ENCODE data around the gene POLR3H.

POLR3H gene

DNA sequence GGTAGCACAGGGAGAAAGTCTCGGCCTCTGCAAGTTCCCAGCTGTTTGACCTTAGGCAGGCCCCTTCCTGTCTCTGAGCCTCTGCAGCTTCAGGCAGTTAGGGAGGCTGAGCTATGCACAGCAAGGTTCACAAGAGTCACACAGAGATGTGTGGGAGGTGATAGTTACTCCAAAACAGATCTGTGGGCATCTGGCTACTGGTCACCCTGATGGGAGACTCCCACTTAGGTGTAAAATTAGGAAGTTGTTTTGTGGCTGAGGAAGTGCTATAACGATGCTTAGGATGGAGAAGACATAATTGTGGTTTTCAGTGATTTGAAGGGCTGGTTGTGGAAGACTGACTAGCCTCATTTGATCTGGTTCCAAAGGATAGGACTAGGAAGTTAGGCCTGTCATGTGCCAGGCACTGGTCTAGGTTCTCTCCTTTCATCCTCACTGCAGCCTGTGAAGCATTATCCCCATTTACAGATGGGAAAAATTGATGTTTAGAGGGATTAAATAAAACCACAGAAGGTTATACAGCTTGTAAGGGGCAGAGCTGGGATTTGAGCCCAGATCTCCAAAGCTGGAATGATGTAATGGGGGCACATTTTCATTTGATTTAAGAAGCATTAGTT lies 61.8 kb downstream of the POLR3H start:
- DNase-seq (ENCODE audit: low spot score), result no peak
- ATAC-seq (ENCODE audit: low read depth), result no peak
- TF ChIP-seq, protein P1, sequence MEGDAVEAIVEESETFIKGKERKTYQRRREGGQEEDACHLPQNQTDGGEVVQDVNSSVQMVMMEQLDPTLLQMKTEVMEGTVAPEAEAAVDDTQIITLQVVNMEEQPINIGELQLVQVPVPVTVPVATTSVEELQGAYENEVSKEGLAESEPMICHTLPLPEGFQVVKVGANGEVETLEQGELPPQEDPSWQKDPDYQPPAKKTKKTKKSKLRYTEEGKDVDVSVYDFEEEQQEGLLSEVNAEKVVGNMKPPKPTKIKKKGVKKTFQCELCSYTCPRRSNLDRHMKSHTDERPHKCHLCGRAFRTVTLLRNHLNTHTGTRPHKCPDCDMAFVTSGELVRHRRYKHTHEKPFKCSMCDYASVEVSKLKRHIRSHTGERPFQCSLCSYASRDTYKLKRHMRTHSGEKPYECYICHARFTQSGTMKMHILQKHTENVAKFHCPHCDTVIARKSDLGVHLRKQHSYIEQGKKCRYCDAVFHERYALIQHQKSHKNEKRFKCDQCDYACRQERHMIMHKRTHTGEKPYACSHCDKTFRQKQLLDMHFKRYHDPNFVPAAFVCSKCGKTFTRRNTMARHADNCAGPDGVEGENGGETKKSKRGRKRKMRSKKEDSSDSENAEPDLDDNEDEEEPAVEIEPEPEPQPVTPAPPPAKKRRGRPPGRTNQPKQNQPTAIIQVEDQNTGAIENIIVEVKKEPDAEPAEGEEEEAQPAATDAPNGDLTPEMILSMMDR (IDR thresholded peaks at IDR 0.05; ENCODE audit: poor library complexity, severe bottlenecking), result no peak
- Histone ChIP-seq H3K36me3 (ENCODE audit: low read depth) (peaks cover 2% of the 10 kb centered on the region), H3K27ac (ENCODE audit: poor library complexity, severe bottlenecking) (no peak overlapping the region), H3K27me3 (ENCODE audit: insufficient read depth, poor library complexity, severe bottlenecking) (no peaks in the 10 kb centered on the region), H3K4me3 (ENCODE audit: severe bottlenecking) (no peak overlapping the region), H3K9me3 (ENCODE audit: severe bottlenecking) (no peaks in the 10 kb centered on the region), H3K4me1 (ENCODE audit: insufficient read depth, poor library complexity, severe bottlenecking) (no peaks in the 10 kb centered on the region)

DNA sequence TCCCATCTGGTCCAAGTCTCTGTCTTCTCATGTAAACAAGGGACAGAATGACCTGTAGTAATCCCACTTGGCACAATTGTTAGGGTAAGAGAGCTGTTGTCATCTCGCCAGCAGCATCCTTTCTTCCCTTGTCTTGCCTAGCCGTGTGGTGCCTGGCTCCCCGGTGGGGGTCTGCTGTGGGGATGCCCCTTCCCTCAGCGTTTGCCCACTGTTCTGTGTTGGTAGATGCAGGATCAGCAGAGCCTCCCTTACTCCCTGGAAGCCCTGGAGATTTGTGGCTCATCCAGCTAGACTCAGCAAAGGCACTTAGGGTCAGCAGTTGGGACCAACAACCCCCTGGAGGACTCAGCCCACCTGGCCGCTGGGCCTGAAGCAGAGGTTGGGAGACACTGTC lies 62.3 kb downstream of the POLR3H start:
- H3K36me3 ChIP-seq (ENCODE audit: low read depth), result peaks cover 4% of the 10 kb centered on the region
- no peak overlapping the region for H3K27ac ChIP-seq (ENCODE audit: poor library complexity, severe bottlenecking)
- no peaks in the 10 kb centered on the region for H3K27me3 ChIP-seq (ENCODE audit: insufficient read depth, poor library complexity, severe bottlenecking)
- ATAC-seq (ENCODE audit: low read depth) (no peak), DNase-seq (ENCODE audit: low spot score) (no peak)
- no peaks in the 10 kb centered on the region for H3K9me3 ChIP-seq (ENCODE audit: severe bottlenecking)
- no peaks in the 10 kb centered on the region for H3K4me1 ChIP-seq (ENCODE audit: insufficient read depth, poor library complexity, severe bottlenecking)
- TF ChIP-seq, protein P1 (IDR thresholded peaks at IDR 0.05; ENCODE audit: poor library complexity, severe bottlenecking), result no peak
- no peak overlapping the region for H3K4me3 ChIP-seq (ENCODE audit: severe bottlenecking)

DNA sequence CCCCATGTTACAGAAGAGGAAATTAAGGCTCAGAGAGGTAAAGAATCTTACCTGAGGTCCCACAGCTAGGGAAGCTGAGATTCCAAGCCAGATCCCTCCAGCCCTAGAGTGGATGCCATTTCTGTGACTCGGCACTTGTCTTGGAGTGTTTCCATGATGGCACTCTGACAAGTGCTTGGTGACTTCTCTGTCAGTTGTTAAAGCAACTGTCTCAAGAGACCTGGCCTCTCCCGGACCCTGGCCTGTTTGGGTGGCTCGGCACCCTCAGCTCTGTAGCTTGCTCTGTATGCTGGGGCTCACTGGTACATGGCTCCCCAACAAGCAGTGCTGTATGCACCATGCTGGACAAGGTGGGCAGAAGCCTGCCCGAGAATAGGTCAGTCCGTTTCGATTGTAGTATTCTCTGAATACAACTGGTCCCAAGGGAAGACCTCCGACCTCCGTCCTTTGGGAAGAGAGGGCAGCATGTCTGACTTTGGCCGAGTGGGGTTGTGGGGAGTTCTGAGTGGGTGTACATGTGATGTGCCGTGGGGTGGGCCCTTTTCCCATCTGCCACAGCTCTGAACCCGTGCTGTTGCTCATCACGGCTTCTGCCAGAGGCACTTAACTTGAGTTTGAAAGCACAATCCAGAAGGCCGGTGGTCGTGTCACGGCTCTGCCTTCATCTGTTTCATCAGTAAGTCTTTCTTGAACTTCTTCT lies 63.0 kb downstream of the POLR3H start:
- DNase-seq (ENCODE audit: low spot score) (no peak), ATAC-seq (ENCODE audit: low read depth) (no peak)
- no peak overlapping the region for H3K4me3 ChIP-seq (ENCODE audit: severe bottlenecking)
- no peaks in the 10 kb centered on the region for H3K9me3 ChIP-seq (ENCODE audit: severe bottlenecking)
- peaks cover 4% of the 10 kb centered on the region for H3K36me3 ChIP-seq (ENCODE audit: low read depth)
- H3K4me1 ChIP-seq (ENCODE audit: insufficient read depth, poor library complexity, severe bottlenecking), result no peaks in the 10 kb centered on the region
- TF ChIP-seq, protein P1 (IDR thresholded peaks at IDR 0.05; ENCODE audit: poor library complexity, severe bottlenecking), result no peak
- no peak overlapping the region for H3K27ac ChIP-seq (ENCODE audit: poor library complexity, severe bottlenecking)
- H3K27me3 ChIP-seq (ENCODE audit: insufficient read depth, poor library complexity, severe bottlenecking), result no peaks in the 10 kb centered on the region

DNA sequence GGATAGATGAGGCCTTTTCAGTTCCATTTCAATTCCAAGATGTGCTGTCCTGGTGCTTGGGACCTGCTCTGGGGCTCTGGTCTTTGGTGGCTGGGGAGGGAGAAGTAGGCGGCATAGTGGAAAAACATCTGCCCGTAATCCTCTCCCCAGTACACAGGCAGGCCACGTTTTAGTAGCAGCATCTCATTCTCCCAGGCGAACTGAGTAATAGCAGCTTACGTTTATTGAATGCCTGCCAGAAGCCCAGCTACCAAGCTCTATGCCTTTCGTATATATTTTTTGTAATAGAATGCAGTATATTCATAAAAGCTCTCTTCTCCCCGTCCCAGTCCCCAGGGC lies 63.9 kb downstream of the POLR3H start:
- ATAC-seq (ENCODE audit: low read depth) (no peak), DNase-seq (ENCODE audit: low spot score) (no peak)
- H3K4me1 ChIP-seq (ENCODE audit: insufficient read depth, poor library complexity, severe bottlenecking), result no peaks in the 10 kb centered on the region
- no peaks in the 10 kb centered on the region for H3K9me3 ChIP-seq (ENCODE audit: severe bottlenecking)
- no peak overlapping the region for H3K27ac ChIP-seq (ENCODE audit: poor library complexity, severe bottlenecking)
- H3K4me3 ChIP-seq (ENCODE audit: severe bottlenecking), result no peak overlapping the region
- TF ChIP-seq, protein P1 (IDR thresholded peaks at IDR 0.05; ENCODE audit: poor library complexity, severe bottlenecking), result no peak
- H3K27me3 ChIP-seq (ENCODE audit: insufficient read depth, poor library complexity, severe bottlenecking), result no peaks in the 10 kb centered on the region
- peaks cover 4% of the 10 kb centered on the region for H3K36me3 ChIP-seq (ENCODE audit: low read depth)

All from RWPE2 (cell line).